Stomach (tissue), 4 donors: Measurements from ENCODE around the gene NRTN.

Experiments
- POLR2A ChIP-seq, 4 donors: fragments of 450-650 bp; IDR thresholded peaks; one replicate each; pipeline ENCODE4 v1.6.1; 2016; ENCODE audit warnings: antibody characterized with exemption in 4 of 4, control low read depth in 2 of 4, mild to moderate bottlenecking in 1 of 4, moderate library complexity in 1 of 4
- TF ChIP-seq, protein P1 (sequence below), 7 experiments: fragments of 450-650 bp in 4 of 7; fragments of 200-600 bp in 3 of 7; sonication (generic) in 3 of 7; IDR thresholded peaks; one replicate each; pipeline ENCODE4 v1.5.1; 2016 to 2019; ENCODE audit warnings: antibody characterized with exemption in 7 of 7, control low read depth in 2 of 7, mild to moderate bottlenecking in 1 of 7

DNA sequence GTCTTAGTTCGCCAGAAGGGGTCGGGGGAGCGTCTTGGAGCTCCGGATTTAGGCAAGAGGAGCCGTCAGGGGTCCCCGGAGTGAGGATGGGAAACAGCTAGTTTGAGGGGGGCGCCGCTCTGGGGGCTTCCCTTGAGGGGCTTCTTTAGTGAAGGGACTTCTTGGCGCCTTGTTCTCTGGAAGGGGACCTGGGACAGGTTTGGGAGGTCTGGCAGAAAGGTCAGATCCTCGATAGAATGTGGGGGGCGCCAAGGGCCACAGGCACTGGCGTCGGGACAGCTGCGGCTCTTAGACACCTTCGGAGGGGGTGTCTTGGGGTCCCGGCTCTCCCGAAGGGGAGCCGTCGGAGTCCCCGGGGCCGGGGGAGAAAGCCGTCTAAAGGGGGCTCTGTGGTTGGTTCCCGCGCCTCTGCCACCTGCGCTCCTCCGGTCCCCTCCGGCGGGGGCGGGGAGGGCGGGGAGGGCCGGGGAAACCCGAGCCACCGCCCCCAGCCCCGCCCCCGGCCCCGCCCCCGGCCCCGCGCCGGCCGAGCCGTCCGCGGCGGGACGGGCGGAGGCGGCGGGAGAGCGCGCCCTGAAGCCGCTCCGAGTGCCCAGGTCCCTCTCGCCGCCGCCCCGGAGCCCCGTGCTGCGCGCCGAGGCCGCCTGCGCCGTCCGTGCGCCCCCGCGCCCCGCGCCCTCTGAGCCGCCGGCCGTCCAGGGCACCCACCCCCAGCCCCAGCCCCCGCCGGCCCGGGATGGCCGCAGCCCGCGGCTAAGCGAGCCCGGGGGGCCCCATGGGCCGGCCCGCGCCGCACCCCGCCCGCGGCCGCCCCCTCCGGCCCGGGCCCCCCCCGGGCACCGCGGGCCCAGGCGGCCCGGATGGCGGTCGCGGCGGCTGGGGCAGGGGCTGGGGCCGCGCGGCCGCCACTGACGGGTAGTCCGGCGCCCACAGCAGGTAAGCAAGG, at the start of gene NRTN:
- TF ChIP-seq, protein P1, sequence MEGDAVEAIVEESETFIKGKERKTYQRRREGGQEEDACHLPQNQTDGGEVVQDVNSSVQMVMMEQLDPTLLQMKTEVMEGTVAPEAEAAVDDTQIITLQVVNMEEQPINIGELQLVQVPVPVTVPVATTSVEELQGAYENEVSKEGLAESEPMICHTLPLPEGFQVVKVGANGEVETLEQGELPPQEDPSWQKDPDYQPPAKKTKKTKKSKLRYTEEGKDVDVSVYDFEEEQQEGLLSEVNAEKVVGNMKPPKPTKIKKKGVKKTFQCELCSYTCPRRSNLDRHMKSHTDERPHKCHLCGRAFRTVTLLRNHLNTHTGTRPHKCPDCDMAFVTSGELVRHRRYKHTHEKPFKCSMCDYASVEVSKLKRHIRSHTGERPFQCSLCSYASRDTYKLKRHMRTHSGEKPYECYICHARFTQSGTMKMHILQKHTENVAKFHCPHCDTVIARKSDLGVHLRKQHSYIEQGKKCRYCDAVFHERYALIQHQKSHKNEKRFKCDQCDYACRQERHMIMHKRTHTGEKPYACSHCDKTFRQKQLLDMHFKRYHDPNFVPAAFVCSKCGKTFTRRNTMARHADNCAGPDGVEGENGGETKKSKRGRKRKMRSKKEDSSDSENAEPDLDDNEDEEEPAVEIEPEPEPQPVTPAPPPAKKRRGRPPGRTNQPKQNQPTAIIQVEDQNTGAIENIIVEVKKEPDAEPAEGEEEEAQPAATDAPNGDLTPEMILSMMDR (IDR thresholded peaks at IDR 0.05): no peak
- TF ChIP-seq POLR2A (IDR thresholded peaks at IDR 0.05): no peak
